Daoy (cell line): ENCODE results near the gene S100PBP. TPM values are rescaled to one million over a fixed set of nuclear protein-coding genes. Genes with fewer than 3 reads are reported as not detected.
"Not testable (repeated sequence)": the region's sequence is repeated elsewhere in the genome, so short reads cannot be mapped to it uniquely, and the experiment has no call there.

Experiments used
- DNase-seq: peaks from one replicate; pipeline ENCODE4 v3.0.0-alpha.2; 2015; ENCODE audit warnings: low read depth
- total RNA-seq: library from RNA; depleted of rRNA; stranded (reverse); fragments of >200 nt; shearing (Covaris generic); gene quantifications from 2 replicates; pipeline ENCODE4 v1.2.3, GENCODE V29; 2014

The S100PBP gene
- total RNA-seq, 1 experiment from 2014 or later = 34.9 TPM

DNA sequence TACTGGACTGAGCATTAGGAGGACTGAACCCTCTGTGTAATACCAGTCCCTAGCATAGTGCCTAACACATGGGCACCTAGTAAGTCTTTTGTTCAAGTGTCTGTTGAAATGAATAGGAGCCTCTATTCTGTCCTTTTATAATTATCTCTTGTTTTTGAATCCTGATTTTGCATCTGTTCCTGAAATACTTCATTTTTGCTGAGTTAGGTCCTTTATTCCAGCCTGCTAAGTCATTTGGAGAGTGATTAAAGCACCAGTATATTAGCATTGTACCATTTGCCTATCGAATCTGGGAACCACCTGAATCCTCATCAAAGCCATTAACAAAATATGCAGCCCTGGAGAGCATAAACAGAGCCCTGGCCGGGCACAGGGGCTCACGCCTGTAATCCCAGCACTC is 32.6 kb upstream of the S100PBP start:
- no peak for DNase-seq

DNA sequence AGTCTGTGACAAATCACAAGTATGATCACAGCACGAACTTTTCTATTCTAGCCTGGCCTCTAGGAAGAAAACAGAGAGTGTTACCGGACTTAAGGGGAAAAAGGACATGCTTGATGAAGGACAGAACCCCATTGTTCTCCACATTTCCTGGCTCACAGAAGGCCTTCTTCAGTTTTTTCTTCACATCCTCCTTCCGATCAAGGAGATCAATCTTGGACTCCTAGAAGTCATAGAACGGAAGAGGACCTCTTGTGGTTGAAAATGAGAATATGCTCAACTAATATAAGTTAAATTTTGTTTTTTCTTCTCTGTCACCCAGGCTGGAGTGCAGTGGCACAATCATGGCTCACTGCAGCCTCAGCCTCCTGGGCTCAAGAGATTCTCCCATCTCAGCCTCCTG is 30.6 kb upstream of the S100PBP start:
- no peak for DNase-seq

DNA sequence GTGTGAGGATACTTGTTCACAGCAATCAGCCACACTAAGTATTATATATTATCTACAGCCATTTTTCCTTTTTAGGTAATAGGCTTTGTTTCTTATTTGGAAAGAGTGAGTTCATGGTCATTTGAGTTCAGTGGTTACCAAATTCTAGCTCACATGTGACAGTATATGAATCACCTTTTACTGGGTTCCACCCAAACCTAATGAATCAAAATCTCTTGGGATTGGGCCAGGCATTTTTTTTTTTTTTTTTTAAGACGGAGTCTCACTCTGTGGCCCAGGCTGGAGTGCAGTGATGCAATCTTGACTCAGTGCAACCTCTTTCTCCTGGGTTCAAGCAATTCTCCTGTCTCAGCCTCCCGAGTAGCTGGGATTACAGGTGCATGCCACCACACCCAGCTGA is 28.1 kb upstream of the S100PBP start:
- DNase-seq = peak; percentile 68

DNA sequence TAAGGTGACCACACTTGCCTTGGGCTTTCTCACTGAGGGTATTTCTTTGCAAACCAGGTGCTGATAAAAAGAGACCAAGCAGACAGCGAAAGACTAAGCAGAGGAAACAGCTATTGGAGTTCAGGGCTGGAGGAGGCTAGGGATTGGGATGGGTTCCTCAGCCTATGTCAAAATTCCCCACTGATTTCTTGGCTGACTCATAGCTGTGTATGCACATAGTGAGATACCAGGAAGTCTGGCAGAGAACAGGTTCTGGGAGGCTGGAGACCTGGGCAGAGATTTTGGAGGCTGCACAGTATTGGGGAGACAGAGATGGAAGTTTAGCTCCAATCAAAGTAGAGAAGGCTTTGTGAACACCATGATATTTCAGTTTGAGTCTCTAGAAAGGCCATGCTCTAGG is 25.6 kb upstream of the S100PBP start:
- DNase-seq = peak; percentile 54

DNA sequence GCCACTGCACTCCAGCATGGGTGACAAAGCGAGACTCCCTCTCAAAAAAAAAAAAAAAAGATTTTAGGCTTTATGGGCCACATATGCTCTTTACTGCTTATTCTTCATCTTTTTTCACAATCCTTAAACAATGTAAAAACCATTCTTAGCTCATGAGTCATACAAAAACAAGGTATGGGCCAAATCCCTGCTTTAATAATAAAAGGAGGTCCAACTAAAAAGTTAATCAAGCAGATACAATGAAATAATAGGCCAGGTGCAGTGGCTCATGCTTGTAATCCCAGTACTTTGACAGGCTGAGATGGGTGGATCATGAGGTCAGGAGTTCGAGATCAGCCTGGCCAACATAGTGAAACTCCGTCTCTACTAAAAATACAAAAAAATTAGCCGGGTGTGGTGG is 21.7 kb upstream of the S100PBP start:
- DNase-seq = not testable (repeated sequence)

DNA sequence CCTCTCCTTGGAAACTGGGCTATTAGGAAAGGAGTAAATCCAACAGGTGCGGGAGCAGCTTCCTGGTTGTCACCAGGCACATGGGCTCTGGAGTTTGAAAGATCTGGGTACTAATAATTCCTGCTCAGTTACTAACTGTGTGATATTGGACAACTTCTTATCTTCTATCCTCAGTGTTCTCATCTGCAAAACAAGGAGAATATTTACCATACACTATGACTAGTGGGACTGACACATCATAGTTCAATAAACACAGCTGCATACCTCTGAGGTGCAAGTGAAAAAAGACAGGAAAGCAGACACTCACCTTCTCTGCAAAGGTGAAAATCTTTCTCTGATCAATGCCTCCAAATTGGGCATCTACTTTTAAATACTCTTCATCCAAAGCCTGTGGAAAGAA is 20.0 kb upstream of the S100PBP start:
- DNase-seq = no peak

DNA sequence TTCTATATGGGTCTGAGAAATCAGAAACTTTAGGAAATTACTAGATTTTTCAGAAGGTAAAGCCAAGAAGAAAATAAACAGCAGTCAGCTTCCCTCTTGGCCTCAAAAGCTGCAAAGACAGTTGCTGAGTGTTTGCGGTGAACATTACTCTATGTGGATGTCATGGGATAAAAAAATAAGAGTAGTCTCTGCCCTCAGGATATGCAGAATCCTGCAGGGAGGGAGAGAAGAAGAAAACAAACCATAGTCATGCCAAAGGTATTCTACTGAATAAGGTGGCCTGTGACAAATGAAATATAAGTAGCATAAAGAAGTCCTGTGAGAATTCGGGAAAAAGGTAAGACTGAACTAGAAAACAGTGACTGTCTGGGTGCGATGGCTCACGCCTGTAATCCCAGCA is 19.3 kb upstream of the S100PBP start:
- peak; percentile 75 for DNase-seq

DNA sequence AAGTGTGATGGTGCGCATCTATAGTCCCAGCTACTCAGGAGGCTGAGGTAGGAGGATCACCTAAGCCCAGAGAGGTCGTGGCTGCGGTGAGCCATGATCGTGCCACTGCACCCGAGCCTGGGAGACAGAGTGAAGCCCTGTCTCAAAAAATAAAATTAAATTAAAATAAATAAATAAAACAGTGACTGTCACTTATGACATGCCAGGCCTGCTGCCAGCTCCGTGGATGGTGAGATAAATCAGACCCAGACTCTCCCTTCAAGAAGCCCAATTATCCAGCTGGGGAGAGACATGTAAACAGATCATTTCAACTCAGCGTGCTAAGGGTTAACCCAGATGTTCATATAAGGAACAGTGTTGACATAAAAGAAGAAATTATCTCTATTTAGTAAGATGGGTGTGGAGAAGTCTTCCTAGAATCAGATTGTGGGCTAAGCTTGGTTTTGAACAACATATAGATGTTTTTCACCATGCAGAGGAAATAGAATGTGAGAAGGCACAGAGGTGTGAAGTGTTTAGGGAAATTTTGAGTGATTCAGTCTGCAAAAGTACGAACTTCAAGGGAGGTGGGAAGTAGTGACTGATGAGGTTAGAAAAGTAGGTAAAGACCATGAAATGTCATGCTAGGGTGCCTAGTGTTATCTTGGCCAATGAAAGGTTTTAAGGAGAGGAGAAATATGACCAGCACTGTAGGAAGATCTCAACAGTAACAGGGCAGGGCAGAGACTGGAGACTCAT is 18.6 kb upstream of the S100PBP start:
- DNase-seq = peak; percentile 51

DNA sequence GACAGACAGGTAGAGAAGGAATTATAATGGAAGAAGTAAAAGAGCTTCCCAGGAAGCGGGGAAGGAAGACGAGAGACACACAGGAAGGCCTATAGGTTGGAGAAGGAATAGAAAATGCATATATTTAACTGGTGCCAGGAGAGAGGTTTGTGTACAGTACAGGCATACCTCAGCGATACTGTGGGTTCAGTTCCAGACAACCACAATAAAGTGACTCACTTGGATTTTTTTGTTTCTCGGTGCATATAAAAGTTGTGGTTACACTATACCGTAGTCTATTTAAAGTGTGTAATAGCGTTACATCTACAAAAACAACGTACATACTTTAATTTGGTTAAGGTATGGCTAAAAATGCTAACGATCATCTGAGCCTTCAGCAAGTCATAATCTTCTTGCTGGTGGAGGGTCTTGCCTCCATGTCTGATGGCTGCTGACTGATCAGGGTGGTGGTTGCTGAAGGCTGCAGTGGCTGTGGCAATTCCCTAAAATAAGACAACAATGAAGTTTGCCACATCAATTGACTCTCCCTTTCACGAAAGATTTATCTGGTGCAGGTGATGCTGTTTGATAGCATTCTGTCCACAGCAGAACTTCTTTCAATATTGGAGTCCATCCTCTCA is 16.2 kb upstream of the S100PBP start:
- peak; percentile 81 for DNase-seq

DNA sequence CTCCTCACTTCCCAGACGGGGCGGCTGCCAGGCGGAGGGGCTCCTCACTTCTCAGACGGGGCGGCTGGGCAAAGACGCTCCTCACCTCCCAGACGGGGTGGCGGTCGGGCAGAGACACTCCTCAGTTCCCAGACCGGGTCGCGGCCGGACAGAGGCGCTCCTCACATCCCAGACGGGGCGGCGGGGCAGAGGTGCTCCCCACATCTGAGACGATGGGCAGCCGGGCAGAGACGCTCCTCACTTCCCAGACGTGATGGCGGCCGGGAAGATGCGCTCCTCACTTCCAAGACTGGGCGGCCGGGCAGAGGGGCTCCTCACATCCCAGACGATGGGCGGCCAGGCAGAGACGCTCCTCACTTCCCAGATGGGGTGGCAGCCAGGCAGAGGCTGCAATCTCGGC is 13.0 kb upstream of the S100PBP start:
- DNase-seq = not testable (repeated sequence)

DNA sequence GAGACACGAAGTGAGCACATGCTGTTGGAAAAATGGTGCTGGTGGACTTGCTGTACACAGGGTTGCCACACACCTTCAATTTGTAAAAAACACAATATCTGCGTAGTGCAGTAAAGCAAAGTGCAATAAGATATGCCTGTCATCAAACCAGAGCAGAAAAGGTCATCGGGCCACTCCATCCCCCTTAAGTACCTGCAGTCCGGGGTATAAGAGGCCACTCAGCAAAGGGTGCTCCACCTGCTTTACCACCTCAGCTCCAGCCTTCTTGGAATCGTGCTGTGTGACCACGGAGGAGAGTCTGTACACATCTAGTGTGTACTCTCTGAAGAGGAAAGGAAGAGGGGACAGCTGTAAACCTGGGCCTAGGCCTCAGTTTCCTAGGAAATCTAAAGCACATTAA is 11.2 kb upstream of the S100PBP start:
- no peak for DNase-seq

DNA sequence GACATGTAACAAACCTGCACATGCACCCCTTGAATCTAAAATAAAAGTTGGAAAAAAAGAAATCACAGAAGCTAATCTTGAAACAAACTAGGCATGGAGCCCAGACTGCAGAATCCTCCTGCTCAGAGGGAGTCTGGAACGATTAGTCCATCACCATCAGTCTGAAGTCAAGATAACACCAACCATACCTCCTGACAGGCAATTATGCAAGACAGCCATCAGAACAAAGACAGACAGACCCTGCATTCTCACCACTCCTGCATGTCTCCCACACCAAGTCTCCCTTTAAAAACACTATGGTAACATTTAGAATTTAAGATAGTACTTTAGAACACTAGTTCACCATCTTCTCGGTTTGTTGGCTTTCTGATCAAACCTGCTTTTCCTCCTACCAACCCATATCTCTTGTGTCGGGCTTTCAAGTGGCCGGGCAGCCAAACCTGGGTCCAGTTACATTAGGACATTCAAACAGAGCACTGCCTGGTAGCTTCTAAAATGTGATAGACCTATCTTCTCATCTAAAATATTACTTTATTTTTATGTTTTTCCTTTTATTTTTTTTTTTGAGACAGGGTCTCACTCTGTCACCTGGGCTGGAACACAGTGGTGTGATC is 10.4 kb upstream of the S100PBP start:
- no peak for DNase-seq

DNA sequence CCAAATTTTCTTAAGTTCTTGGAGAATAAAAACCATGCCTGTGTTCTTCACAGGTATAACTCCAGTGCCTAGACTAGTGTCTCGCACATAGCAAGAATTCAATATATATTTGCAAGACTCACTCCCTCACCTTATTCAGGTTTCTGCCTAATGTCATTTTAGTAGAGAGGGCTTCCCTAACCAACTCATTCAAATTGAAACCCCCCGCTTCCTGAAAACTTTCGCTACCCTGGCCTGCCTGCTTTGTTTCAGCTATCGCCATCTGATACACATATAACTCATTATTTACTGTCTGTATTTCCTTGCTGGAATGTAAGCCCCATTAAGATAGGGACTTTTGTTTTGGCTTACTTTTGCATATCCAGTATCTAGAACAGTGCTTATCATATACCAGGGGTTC is 8.9 kb upstream of the S100PBP start:
- no peak for DNase-seq

DNA sequence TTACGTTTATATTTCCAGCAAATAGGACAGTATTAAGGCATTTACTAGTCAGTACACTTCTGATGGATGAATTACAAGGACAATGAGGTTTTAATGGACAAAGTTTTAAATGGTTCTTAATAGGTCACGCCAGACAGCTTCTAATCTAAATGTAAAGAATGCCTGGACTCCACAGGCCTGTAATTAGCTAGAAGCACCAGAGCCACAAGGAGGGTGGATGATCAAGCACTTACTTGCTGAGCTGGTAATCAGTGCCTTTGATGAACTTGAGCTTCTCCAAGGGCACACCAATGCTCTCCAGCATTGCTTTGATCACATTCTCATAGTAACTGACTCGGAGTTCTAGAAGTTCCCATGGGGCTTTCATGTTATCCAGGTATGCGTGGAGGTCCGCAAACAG is 7.1 kb upstream of the S100PBP start:
- DNase-seq = no peak

DNA sequence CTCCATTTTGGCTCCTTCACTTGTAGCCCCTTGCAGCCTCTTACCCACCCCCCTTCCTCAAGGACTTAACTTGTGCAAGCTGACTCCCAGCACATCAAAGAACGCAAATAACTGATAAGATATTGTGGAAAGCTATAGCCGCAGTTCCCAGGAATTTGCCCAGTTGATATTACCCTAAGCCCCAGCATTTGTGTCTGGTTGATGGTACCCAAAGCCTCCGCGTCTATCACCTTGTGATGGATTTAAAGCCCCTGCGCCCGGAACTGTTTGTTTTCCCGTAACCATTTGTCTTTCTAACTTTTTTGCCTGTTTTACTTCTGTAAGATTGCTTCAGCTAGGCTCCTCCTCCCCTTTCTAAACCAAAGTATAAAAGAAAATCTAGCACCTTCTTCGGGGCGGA is 6.2 kb upstream of the S100PBP start:
- DNase-seq = no peak

DNA sequence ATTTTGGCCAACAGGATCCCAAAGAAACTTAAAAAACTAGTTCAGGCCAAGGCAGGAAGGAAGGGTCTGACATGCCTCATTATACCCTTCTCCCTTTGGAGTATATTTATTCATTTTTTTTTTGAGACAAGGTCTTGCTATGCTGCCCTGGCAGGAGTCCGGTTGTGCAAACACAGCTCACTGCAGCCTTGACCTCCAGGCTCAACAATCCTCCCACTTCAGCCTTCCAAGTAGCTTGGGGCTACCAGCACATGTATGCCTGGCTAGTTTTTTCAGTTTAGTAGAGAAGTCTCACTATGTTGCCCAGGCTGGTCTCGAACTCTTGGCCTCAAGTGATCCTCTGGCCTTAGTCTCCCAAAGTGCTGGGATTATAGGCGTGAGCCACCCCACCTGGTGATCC is 5.5 kb upstream of the S100PBP start:
- DNase-seq = no peak

DNA sequence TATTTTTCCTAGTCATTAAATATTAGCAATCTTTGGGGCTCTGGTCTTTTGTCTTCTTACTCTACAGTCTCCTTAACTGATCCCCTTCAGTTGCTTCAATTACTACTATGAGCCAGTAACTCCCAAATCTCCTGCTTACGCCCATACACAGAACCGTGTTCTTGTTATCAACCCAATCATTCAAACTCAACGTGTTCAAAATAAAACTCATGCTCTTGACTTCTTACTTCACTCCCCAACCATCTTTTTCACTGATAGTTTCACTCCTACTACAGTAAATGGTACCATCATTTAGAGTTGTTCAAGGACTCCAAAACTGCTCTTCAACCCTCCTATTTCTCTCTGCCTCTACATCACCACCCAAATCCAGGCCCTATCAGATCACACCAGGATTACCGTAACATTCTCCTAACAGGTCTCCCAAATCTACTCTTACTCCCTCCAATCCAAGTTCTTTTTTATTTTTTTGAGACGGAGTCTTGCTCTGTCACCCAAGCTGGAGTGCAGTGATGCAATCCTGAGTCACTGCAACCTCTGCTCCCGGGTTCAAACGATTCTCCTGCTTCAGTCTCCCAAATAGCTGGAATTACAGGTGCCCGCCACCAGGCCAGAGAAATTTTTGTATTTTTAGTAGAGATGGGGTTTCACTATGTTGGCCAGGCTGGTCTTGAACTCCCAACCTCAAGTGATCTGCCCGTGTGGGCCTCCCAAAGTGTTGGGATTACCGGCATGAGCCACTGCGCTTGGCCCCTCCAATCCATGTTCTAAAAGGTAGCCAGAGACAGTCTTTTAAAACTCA is 3.3 kb upstream of the S100PBP start:
- peak; percentile 72 for DNase-seq

DNA sequence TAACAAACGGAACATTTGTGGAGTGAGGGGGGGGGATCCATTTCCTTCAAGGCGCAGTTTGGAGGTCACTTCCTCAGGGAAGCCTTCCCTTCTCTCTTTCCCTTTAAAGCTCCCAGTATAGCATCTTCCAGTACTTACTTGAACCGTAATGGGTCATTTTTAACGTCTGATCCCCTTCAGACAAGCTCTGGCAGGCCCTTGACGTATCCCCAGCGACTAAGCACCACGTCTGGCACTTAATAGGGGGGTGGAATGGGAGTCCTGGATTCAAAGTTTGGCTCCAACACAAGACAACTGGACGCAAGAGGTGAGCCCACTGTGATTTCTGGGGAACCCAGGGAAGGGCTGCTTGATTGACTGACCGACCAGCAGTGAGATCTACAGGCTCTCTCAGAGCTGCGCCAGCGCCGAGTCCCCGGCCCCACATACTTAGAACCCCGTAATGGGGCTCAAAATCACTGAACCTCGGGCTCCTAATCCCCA is 736 bp upstream of the S100PBP start:
- DNase-seq = peak; percentile 35

DNA sequence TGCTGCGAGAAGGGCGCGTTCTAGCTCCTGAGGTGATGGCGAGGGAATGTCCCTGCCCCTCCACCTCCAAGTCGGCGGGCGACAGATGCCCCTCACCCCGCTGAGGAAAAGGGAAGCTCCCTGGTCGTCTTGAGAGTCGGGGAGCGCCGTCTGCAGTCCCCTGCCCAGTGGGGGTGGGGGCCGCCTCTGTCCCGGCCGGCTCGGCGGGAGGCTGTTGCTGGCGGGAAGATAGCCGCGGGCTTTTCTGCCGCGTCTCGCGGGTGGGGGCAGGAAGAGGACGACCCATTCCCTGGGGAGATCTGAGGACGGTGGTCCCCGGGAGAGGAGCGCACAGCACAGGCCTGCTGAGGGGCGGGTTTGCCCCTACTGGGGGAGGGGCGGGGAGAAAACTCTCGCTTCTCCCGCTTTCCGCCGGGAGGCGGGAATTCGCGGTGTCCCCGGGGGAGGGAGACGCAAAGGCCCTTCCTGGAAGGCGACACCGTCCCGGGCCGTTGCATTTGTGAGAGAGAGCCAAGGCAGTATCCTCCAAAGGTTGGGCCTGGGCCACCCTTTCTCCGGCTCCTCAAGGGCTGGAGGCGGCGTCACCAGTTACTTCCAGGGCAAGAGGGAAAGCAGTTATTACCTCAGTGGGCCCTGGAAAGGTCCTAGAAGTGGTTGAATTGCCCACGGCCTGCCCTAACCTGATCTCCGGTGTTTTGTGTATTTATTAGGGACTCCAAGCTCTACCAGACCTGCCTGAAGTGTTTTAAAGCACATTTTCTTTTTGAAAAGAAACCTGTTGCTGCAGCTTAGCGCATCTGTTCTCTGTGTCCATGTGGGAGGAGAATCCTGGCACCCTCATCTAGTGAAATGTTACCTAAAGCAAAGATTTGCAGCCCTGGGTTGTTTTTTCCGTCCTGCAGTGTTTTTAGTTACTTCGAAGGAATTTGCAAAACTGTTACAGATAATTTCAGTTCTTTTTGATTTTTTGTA is 648 bp downstream of the S100PBP start:
- peak; percentile 76 for DNase-seq

DNA sequence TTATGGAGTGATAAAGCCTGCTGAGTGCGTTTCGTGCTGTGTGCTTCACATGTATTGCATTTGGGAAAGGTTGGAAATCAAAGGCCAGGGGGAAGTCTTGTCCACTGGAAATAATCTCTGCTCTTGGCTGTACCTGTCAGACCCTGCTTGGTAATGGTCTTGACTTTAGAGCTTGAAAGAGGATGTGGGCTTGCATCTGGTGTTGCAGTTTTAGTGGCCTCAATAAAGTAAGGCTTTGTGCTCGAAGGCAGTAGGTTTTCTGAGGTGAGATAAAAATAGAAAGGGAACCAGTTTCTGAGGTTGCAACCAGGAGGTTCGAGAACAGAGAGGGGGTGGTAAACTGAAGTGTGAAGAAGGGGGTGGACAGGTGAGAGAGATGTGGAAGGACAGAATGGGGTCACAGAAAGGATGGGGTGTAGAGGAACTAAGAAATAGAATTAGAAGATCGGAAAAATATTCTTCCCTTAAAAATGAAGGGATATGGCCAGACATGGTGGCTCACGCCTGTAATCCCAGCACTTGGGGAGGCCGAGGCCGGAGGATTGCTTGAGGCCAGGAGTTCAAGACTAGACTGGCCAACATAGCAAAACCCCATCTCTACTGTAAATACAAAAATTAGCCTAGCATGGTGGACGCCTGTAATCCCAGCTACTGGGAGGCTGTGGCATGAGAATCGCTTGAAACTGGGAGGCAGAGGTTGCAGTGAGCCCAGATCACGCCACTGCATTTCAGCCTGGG is 1.5 kb downstream of the S100PBP start:
- no peak for DNase-seq
